22Rv1 (cell line): Measurements from ENCODE around the gene P4HA2.

ENCODE experiments used
- CTCF ChIP-seq: fragments of 450-650 bp; IDR thresholded peaks from 2 replicates; pipeline ENCODE4 v1.5.1; 2017; ENCODE audit warnings: mild to moderate bottlenecking
- ZFX ChIP-seq: fragments of 450-650 bp; IDR thresholded peaks from 2 replicates; pipeline ENCODE4 v1.6.1; 2017; ENCODE audit warnings: antibody characterized with exemption, borderline replicate concordance

GRCh38 chr5:132235340-132235739 lies 7.7 kb upstream of the P4HA2 start:
- TF ChIP-seq CTCF (no peak), ZFX (no peak)
